ENCODE data around the gene CASP2. TPM values are rescaled to one million over a fixed set of nuclear protein-coding genes. Genes with fewer than 3 reads are reported as not detected.

CASP2 gene
- total RNA-seq, 3 donors from 2014 or later = 11.7 to 24.9 (median 22.8) TPM

GRCh38 chr7:143243614-143244013, 44.5 kb upstream of the CASP2 start:
- no peak for DNase-seq (ENCODE audit: low spot score in 2 of 2)
- H3K27ac ChIP-seq = no peak overlapping the region
- no peaks in the 10 kb centered on the region for H3K27me3 ChIP-seq
- no peaks in the 10 kb centered on the region for H3K9me3 ChIP-seq
- intact Hi-C loops (cut with DNase I; ENCODE audit: low total_unique reads) = loop anchor here (10.0 kb wide), 1 partner anchor 161 kb away; the partner anchor contains the start of gene EPHA1
- TF ChIP-seq POLR2A (IDR thresholded peaks at IDR 0.05) = no peak
- TF ChIP-seq CTCF (IDR thresholded peaks at IDR 0.05) = no peak
- no peaks in the 10 kb centered on the region for H3K36me3 ChIP-seq
- no peak overlapping the region for H3K4me3 ChIP-seq
- H3K4me1 ChIP-seq = peaks cover 3 to 4% of the 10 kb centered on the region in 2 donors

GRCh38 chr7:143244321-143244720, 43.8 kb upstream of the CASP2 start:
- DNase-seq (ENCODE audit: low spot score in 2 of 2) = no peak
- Histone ChIP-seq H3K4me1 (peaks cover 3 to 4% of the 10 kb centered on the region in 2 donors), H3K27me3 (no peaks in the 10 kb centered on the region), H3K36me3 (no peaks in the 10 kb centered on the region), H3K4me3 (no peak overlapping the region), H3K9me3 (no peaks in the 10 kb centered on the region), H3K27ac (no peak overlapping the region)
- intact Hi-C loops (cut with DNase I; ENCODE audit: low total_unique reads) = loop anchor here (10.0 kb wide), 1 partner anchor 160 kb away; the partner anchor contains the start of gene EPHA1
- no peak for TF ChIP-seq POLR2AphosphoS5 (IDR thresholded peaks at IDR 0.05)
- no peak for TF ChIP-seq POLR2A (IDR thresholded peaks at IDR 0.05)
- no peak for TF ChIP-seq CTCF (IDR thresholded peaks at IDR 0.05)

GRCh38 chr7:143245123-143245522, 43.0 kb upstream of the CASP2 start:
- Histone ChIP-seq H3K4me3 (no peak overlapping the region), H3K9me3 (no peaks in the 10 kb centered on the region), H3K27me3 (no peaks in the 10 kb centered on the region), H3K36me3 (no peaks in the 10 kb centered on the region), H3K4me1 (peaks cover 3 to 4% of the 10 kb centered on the region in 2 donors), H3K27ac (no peak overlapping the region)
- DNase-seq (ENCODE audit: low spot score in 2 of 2) = no peak
- intact Hi-C loops (cut with DNase I; ENCODE audit: low total_unique reads) = loop anchor here (5.0 to 10.0 kb wide), 2 partner anchors 62 to 160 kb away; partner anchors contain the start of gene EPHA1
- no peak for TF ChIP-seq POLR2AphosphoS5 (IDR thresholded peaks at IDR 0.05)
- no peak for TF ChIP-seq POLR2A (IDR thresholded peaks at IDR 0.05)
- TF ChIP-seq CTCF (IDR thresholded peaks at IDR 0.05) = no peak

- H3K4me1 ChIP-seq = no peaks in the 10 kb centered on the region
- no peak overlapping the region for H3K27ac ChIP-seq
- H3K27me3 ChIP-seq = no peaks in the 10 kb centered on the region
- DNase-seq (ENCODE audit: low spot score in 2 of 2) = no peak
- no peaks in the 10 kb centered on the region for H3K9me3 ChIP-seq
- no peaks in the 10 kb centered on the region for H3K36me3 ChIP-seq
- intact Hi-C loops (cut with DNase I; ENCODE audit: low total_unique reads) = loop anchor here (5.0 to 10.0 kb wide), 2 partner anchors 60 to 157 kb away; partner anchors contain the start of gene EPHA1
- no peak for TF ChIP-seq CTCF (IDR thresholded peaks at IDR 0.05)
- no peak for TF ChIP-seq POLR2AphosphoS5 (IDR thresholded peaks at IDR 0.05)
- TF ChIP-seq POLR2A (IDR thresholded peaks at IDR 0.05) = no peak
- H3K4me3 ChIP-seq = no peak overlapping the region
Measured at GRCh38 chr7:143247372-143247771, 40.8 kb upstream of the CASP2 start.

- Histone ChIP-seq H3K4me1 (no peaks in the 10 kb centered on the region), H3K27ac (no peak overlapping the region), H3K9me3 (no peaks in the 10 kb centered on the region), H3K27me3 (no peaks in the 10 kb centered on the region), H3K36me3 (no peaks in the 10 kb centered on the region), H3K4me3 (no peak overlapping the region)
- TF ChIP-seq POLR2A (IDR thresholded peaks at IDR 0.05) = no peak
- TF ChIP-seq CTCF (IDR thresholded peaks at IDR 0.05) = no peak
- no peak for TF ChIP-seq POLR2AphosphoS5 (IDR thresholded peaks at IDR 0.05)
- intact Hi-C loops (cut with DNase I; ENCODE audit: low total_unique reads) = loop anchor here (5.0 to 10.0 kb wide), 2 partner anchors 58 to 156 kb away; partner anchors contain the start of gene EPHA1
- DNase-seq (ENCODE audit: low spot score in 2 of 2) = no peak
Measured at GRCh38 chr7:143248761-143249354, 39.3 kb upstream of the CASP2 start.

Measured in breast epithelium (tissue), 4 donors.